ENCODE results near the gene TIGAR. TPM values are rescaled to one million over a fixed set of nuclear protein-coding genes. Genes with fewer than 3 reads are reported as not detected.

The TIGAR gene
- total and polyA plus RNA-seq, 4 donors = 0.56 to 3.3 (median 2.0) TPM

GRCh38 chr12:4282103-4282891 lies 38.7 kb upstream of the TIGAR start:
- Histone ChIP-seq H3K9ac (ENCODE audit: low read depth in 1 of 2, low read length in 2 of 2) (no peak overlapping the region), H3K36me3 (ENCODE audit: control insufficient read depth in 4 of 4, insufficient read depth in 3 of 4, low read depth in 1 of 4, low read length in 3 of 4) (no peaks in the 10 kb centered on the region), H3K27ac (ENCODE audit: low read depth in 1 of 2, low read length in 2 of 2) (no peak overlapping the region), H3K4me3 (ENCODE audit: low read depth in 1 of 3, low read length in 3 of 3) (no peak overlapping the region), H3K27me3 (ENCODE audit: control insufficient read depth in 4 of 4, insufficient read depth in 4 of 4, low read length in 3 of 4) (peaks cover 0 to 3% (median 0%) of the 10 kb centered on the region in 4 donors), H3K9me3 (ENCODE audit: control insufficient read depth in 4 of 4, low read length in 3 of 4) (no peaks in the 10 kb centered on the region), H3K4me1 (ENCODE audit: control insufficient read depth in 4 of 4, insufficient read depth in 4 of 4, low read length in 3 of 4) (peaks cover 0 to 4% (median 0%) of the 10 kb centered on the region in 4 donors)
- peak; percentile 21 for DNase-seq (ENCODE audit: low spot score)
- TF ChIP-seq EGR1 (IDR thresholded peaks at IDR 0.05; ENCODE audit: low read depth in 2 of 2) (no peak), NR2F2 (IDR thresholded peaks at IDR 0.05) (no peak), TAF1 (conservative IDR thresholded peaks at IDR 0.05) (no peak), GABPA (IDR thresholded peaks at IDR 0.05 in 1 of 2, conservative IDR thresholded peaks at IDR 0.05 in 1 of 2) (no peak)
- 92% methylated on average over 16 of the region's 16 CpGs for WGBS

- peaks cover 0 to 4% (median 0%) of the 10 kb centered on the region in 4 donors for H3K4me1 ChIP-seq (ENCODE audit: control insufficient read depth in 4 of 4, insufficient read depth in 4 of 4, low read length in 3 of 4)
- no peak overlapping the region for H3K27ac ChIP-seq (ENCODE audit: low read depth in 1 of 2, low read length in 2 of 2)
- no peaks in the 10 kb centered on the region for H3K9me3 ChIP-seq (ENCODE audit: control insufficient read depth in 4 of 4, low read length in 3 of 4)
- no peak overlapping the region for H3K9ac ChIP-seq (ENCODE audit: low read depth in 1 of 2, low read length in 2 of 2)
- no peak for DNase-seq (ENCODE audit: low spot score)
- no peaks in the 10 kb centered on the region for H3K36me3 ChIP-seq (ENCODE audit: control insufficient read depth in 4 of 4, insufficient read depth in 3 of 4, low read depth in 1 of 4, low read length in 3 of 4)
- H3K27me3 ChIP-seq (ENCODE audit: control insufficient read depth in 4 of 4, insufficient read depth in 4 of 4, low read length in 3 of 4) = peaks cover 0 to 3% (median 0%) of the 10 kb centered on the region in 4 donors
- no peak for TF ChIP-seq FOXA2 (IDR thresholded peaks at IDR 0.05)
- no peak for TF ChIP-seq SP1 (IDR thresholded peaks at IDR 0.05)
- TF ChIP-seq YY1 (IDR thresholded peaks at IDR 0.05) = no peak
- no peak for TF ChIP-seq FOXA1 (IDR thresholded peaks at IDR 0.05)
- no peak for TF ChIP-seq HNF4A (conservative IDR thresholded peaks at IDR 0.05)
- no peak for TF ChIP-seq MAX (IDR thresholded peaks at IDR 0.05)
- TF ChIP-seq TAF1 (conservative IDR thresholded peaks at IDR 0.05) = no peak
- no peak for TF ChIP-seq JUND (IDR thresholded peaks at IDR 0.05)
- no peak for TF ChIP-seq NR2F2 (IDR thresholded peaks at IDR 0.05)
- TF ChIP-seq REST (IDR thresholded peaks at IDR 0.05) = no peak
- no peak for TF ChIP-seq ATF3 (IDR thresholded peaks at IDR 0.05)
- TF ChIP-seq EGR1 (IDR thresholded peaks at IDR 0.05; ENCODE audit: low read depth in 2 of 2) = no peak
- TF ChIP-seq HNF4G (IDR thresholded peaks at IDR 0.05) = no peak
- no peak for TF ChIP-seq RAD21 (IDR thresholded peaks at IDR 0.05)
- WGBS = 69% methylated on average over 12 of the region's 12 CpGs
- no peak overlapping the region for H3K4me3 ChIP-seq (ENCODE audit: low read depth in 1 of 3, low read length in 3 of 3)
Measured at GRCh38 chr12:4282892-4283511, 38.0 kb upstream of the TIGAR start.
